ENCODE results near the gene SDK1.

SDK1 gene

DNA sequence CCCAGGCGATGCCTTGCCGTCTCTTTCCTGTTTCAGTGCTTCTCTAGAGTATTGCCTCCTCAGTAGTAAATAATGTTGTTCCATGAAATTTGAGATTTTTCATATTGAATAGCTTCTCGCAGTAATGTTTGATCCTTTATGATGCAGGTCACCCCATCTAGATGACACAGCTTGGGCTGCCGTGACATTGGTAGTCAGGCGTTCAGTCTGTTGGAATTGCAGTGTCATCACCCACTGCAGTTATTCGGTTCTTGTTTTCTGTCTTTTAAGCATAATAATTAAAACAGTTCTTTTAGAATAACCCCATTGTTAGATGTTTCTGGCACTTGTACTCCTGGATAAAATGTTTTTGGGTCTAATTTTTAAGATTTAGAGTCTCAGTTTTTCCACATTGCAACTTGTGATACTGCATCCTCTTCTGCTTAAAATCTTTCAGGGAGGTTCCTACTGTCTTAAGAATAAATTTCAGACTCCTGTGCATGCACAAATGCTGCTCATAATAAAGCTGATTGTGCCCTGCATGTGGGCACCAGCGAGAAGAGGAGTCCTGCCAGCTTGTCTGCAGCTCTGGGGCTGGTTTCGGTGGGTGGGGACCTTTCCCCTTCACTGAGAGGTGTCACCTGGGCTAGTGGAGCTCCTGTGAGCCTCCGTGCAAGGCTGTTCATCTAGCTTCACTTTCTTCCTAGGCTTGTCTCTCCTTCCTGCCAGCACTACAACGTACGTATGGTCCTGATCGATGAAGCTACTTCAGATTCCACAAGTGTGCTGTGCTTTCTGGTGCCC lies 44.8 kb downstream of the SDK1 start:
- TF ChIP-seq CTCF (IDR thresholded peaks at IDR 0.05; ENCODE audit: low read depth, low read length, missing control alignments) = no peak
- no peak overlapping the region for H3K4me3 ChIP-seq (replicated peaks; ENCODE audit: low read depth, low read length)
- DNase-seq (ENCODE audit: extremely low read depth, low read depth) = no peak

GRCh38 chr7:3349126-3349525 lies 48.1 kb downstream of the SDK1 start:
- TF ChIP-seq CTCF (IDR thresholded peaks at IDR 0.05; ENCODE audit: low read depth, low read length, missing control alignments) = no peak
- H3K4me3 ChIP-seq (replicated peaks; ENCODE audit: low read depth, low read length) = no peak overlapping the region
- no peak for DNase-seq (ENCODE audit: extremely low read depth, low read depth)

DNA sequence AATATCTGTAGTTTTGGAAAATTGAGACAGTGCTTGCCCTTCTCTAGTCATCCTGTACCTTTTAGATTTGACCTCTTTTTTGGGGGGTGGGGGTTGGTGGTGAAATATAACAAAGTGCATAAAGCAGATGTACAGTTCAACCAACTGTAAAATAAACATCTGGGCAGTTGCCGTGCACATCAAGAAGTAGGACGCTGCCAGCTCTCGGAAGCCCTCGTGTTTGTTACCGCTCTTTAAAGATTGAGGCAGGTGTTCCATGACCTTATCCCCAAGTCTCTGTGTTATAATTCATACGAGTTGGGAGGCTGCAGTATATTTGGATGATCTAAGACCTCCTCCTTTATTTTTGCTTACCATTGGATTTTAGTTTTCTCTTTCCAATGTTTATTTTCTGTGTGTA lies 55.1 kb downstream of the SDK1 start:
- H3K4me3 ChIP-seq (replicated peaks; ENCODE audit: low read depth, low read length) = no peak overlapping the region
- no peak for DNase-seq (ENCODE audit: extremely low read depth, low read depth)
- no peak for TF ChIP-seq CTCF (IDR thresholded peaks at IDR 0.05; ENCODE audit: low read depth, low read length, missing control alignments)

DNA sequence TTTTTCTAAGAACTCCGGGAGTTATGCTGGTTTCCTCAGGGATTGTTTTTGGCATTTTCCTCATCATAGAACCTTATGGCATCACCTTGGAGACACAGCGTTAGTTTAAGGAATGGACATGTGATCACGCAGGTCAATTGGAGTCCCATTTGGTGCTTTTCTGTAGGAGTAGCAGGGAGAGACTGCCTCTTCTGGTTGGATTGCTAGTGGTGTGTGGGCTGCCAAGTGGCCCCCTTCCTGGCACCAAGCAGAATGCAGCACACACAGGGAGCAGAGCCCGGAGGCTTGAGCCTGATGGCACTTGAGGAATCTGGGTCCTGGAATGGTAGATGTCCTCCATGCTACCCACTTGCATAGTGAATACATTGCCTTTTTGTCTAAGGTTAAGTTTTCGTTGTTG lies 57.9 kb downstream of the SDK1 start:
- no peak for DNase-seq (ENCODE audit: extremely low read depth, low read depth)
- no peak for TF ChIP-seq CTCF (IDR thresholded peaks at IDR 0.05; ENCODE audit: low read depth, low read length, missing control alignments)
- H3K4me3 ChIP-seq (replicated peaks; ENCODE audit: low read depth, low read length) = no peak overlapping the region

GRCh38 chr7:3367261-3367660 lies 66.2 kb downstream of the SDK1 start:
- no peak for DNase-seq (ENCODE audit: extremely low read depth, low read depth)
- no peak for TF ChIP-seq CTCF (IDR thresholded peaks at IDR 0.05; ENCODE audit: low read depth, low read length, missing control alignments)

GRCh38 chr7:3370068-3370830 lies 69.2 kb downstream of the SDK1 start:
- no peak overlapping the region for H3K4me3 ChIP-seq (replicated peaks; ENCODE audit: low read depth, low read length)
- no peak for DNase-seq (ENCODE audit: extremely low read depth, low read depth)
- no peak for TF ChIP-seq CTCF (IDR thresholded peaks at IDR 0.05; ENCODE audit: low read depth, low read length, missing control alignments)

More at GRCh38 chr7:3367261-3367660, 66.2 kb downstream of the SDK1 start:
- no peak overlapping the region for H3K4me3 ChIP-seq (replicated peaks; ENCODE audit: low read depth, low read length)
